ENCODE results near the gene CDK5R2.
"Not testable (repeated sequence)": the region's sequence is repeated elsewhere in the genome, so short reads cannot be mapped to it uniquely, and the experiment has no call there.

CDK5R2 gene

GRCh38 chr2:218959141-218959731 lies at the start of gene CDK5R2:
Gene CDK5R2 (plus strand): TSS chr2:218959666. CDS start chr2:218959821, 155 bp downstream.
- DNase-seq: peak; percentile 87

GRCh38 chr2:218910741-218911140 lies 48.7 kb upstream of the CDK5R2 start:
- no peak for DNase-seq

GRCh38 chr2:218920504-218920903 lies 39.0 kb upstream of the CDK5R2 start:
- no peak for DNase-seq

- no peak for DNase-seq
Measured at GRCh38 chr2:218924757-218925156, 34.7 kb upstream of the CDK5R2 start.

- DNase-seq: peak; percentile 65
Measured at GRCh38 chr2:218925434-218925833, 34.0 kb upstream of the CDK5R2 start.

GRCh38 chr2:218927422-218927821 lies 32.0 kb upstream of the CDK5R2 start:
- DNase-seq: peak; percentile 37

GRCh38 chr2:218927876-218928275 lies 31.6 kb upstream of the CDK5R2 start:
- DNase-seq: no peak

GRCh38 chr2:218930488-218930887 lies 29.0 kb upstream of the CDK5R2 start:
- DNase-seq: not testable (repeated sequence)

- not testable (repeated sequence) for DNase-seq
Measured at GRCh38 chr2:218931751-218932150, 27.7 kb upstream of the CDK5R2 start.

- DNase-seq: no peak
Measured at GRCh38 chr2:218944759-218945404, 14.6 kb upstream of the CDK5R2 start.

- no peak for DNase-seq
Measured at GRCh38 chr2:218946621-218947020, 12.8 kb upstream of the CDK5R2 start.

GRCh38 chr2:218952160-218952559 lies 7.3 kb upstream of the CDK5R2 start:
- DNase-seq: no peak

- DNase-seq: no peak
Measured at GRCh38 chr2:218953366-218953954, 6.0 kb upstream of the CDK5R2 start.

GRCh38 chr2:218954541-218955300 lies 4.7 kb upstream of the CDK5R2 start:
- no peak for DNase-seq

- no peak for DNase-seq
Measured at GRCh38 chr2:218956039-218956438, 3.4 kb upstream of the CDK5R2 start.

GRCh38 chr2:218957671-218958070 lies 1.8 kb upstream of the CDK5R2 start:
- DNase-seq: no peak

GRCh38 chr2:218958276-218958675 lies 1.2 kb upstream of the CDK5R2 start:
- no peak for DNase-seq

- DNase-seq: no peak
Measured at GRCh38 chr2:218959761-218960308, 369 bp downstream of the CDK5R2 start.

GRCh38 chr2:218960309-218961165 lies 1.1 kb downstream of the CDK5R2 start:
- DNase-seq: peak; percentile 22

GRCh38 chr2:218961229-218961628 lies 1.8 kb downstream of the CDK5R2 start:
- DNase-seq: no peak

- peak; percentile 50 for DNase-seq
Measured at GRCh38 chr2:218961651-218962570, 2.4 kb downstream of the CDK5R2 start.
